NOMO-1 (cell line): Measurements from ENCODE around the gene SVOPL.

Experiments used
- DNase-seq, 2 experiments: peaks; one replicate each; lab custom pipeline; 2025; ENCODE audit not compliant: unreplicated experiment in 2 of 2; lab: John Stamatoyannopoulos, UW

SVOPL gene

GRCh38 chr7:138610671-138611170 lies 90.4 kb downstream of the SVOPL start:
- no peak for DNase-seq

GRCh38 chr7:138608275-138608674 lies 92.9 kb downstream of the SVOPL start:
- DNase-seq = no peak

DNA sequence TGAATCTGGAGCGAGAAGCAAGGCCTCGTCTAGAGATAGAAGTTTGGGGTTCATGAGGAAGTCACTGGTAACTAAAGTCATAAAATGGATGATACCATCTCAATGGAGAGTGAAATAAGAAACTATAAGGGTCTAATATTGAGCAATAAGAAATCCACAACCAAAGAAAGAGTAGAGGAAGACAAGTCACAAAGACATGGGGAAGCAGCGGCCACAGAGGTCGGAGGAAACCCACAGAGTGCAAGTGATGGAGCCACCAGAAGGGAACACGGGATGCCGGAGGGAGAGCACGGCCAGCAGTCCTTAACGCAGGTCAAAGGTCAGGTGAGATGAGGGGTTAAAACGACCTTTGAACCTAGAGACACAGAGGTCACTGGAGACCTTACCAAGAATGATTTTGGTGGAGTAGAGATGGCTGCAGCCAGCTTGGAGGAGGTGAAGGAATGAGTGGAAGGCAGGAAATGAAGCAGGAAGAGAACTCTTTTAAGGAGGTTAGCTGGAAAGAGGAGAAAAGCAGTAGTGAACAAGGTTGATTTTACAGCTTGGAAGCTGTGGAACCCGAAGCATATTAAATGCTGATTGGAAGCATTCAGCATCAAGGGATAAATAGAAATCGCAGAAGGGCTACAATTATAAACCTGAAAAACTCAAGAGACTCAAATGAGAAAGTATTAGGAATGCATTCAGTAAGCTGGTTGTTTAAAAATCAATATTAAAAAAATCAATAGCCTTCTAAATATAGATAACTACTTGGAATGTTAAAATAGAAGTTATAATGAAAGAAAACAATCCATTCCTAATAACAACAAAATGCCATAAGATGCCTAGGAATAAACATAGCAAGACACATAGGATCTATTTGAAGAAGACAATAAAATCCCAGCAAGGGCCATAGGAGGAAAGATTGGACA lies 93.7 kb downstream of the SVOPL start:
- DNase-seq = no peak

DNA sequence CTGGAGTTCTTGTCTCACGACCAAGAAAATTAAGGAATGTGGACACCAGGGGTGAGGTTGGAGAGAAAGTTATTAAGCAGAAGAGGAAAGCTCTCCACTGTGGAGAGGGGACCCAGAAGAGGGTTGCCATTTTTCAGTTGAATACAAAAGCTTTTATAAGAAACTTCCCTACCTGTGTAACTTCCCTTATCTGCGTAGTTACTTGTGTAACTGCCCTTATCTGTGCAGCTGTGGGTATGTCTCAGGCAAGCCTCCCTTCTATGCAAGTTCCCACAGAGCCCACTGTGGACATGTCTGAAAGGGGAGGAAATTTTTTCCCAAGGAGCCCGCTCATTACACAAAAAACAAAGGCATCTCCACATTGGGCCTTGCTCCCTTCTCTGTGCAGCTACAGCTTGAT lies 94.9 kb downstream of the SVOPL start:
- peak in 1 of 2 experiments; percentile 20 for DNase-seq

- peak in 1 of 2 experiments; percentile 6 for DNase-seq
These were observed 97.4 kb downstream of the SVOPL start for GRCh38 chr7:138603549-138604318.

GRCh38 chr7:138602451-138602850 lies 98.7 kb downstream of the SVOPL start:
- DNase-seq = no peak

DNA sequence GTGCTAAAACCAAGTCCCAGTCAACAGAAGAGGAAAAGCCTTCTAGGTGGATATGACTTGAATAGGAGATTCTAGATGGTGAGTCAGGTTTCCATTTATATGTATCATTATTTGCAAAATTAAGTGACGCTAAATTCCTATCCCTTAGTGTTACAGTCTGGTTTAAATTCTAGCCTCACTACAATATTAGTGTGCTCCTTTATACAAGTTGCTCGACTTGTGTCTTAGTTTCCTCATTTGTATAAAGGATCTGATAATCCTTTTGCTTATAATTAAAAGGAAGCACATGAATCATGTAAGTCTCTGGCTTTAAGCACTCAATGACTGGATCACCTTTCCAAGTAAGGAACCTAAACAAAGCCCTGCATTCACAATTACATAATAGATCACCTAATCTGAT lies 105.7 kb downstream of the SVOPL start:
- DNase-seq = no peak

DNA sequence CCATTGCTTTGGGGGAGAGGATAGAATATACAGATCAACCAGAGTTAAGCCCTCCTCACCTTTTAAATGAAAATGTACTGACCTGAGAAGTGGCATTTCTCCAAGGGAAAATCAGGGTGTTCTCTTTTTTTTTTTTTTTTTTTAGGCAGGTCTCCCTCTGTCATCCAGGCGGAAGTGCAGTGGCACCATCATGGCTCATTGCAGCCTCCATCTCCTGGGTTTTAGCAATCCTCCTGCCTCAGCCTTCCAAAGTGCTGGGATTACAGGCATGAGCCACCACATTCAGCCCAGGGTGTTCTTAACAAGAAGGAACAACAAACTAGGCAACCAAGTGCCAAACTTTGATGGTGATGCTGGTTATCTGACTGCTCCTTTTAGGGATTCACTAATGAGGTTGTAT lies 111.0 kb downstream of the SVOPL start:
- no peak for DNase-seq

DNA sequence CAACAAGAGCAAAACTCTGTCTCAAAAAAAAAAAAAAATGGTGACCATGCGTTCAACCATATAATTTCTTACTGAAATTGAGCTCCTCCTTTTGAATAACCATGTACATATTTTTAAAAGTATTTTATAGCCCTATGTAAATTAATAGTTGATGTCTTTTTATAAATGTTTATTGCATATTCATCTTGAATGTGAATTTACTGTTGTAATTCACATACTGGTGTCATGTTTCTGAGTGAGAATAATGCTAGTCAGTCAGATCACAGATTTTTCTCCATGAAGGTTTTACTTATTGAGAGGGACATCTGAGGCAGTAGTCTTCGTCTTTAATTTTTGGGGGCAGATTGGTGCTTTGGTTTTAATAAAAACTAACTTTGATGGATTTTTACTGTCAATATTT lies 112.2 kb downstream of the SVOPL start:
- no peak for DNase-seq

GRCh38 chr7:138587485-138587884 lies 113.7 kb downstream of the SVOPL start:
- DNase-seq = no peak

- DNase-seq = no peak
These were observed 115.7 kb downstream of the SVOPL start for GRCh38 chr7:138585283-138585993.

DNA sequence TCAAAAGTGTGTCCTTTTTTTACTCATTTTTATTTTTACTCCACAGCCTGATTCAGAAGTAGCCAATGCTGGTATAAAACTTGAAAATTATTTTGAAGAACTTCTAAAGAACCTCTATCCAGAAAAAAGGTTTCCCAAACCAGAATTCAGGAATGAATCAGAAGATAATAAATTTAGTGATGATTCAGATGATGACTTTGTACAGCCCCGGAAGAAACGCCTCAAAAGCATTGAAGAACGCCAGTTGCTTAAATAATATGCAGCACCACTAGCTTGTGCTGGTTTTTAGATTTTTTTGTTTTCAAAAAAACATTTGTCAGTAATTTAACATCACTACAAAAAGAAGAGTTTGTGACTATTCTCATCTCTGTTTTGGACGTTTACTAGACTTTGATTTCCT lies 116.5 kb downstream of the SVOPL start:
- DNase-seq = no peak

DNA sequence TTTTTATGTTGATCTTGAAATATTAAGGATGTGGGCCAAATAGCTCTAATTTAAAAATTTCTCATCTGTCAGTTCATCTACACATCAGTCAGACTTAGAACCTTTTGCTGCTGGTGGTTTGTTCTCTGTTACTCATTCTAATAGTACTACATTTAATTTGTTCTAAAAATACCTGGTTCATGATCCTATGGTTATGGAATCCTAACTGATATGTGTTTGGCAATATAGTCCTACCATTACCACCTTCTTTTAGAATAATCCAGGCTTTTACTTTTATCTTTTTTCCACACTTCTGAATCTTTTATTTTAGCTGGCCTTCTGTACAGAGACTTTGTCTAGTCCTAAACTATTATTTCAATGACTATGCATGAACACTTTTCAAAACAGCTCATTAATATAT lies 116.9 kb downstream of the SVOPL start:
- no peak for DNase-seq

GRCh38 chr7:138581065-138581464 lies 120.1 kb downstream of the SVOPL start:
- no peak for DNase-seq

DNA sequence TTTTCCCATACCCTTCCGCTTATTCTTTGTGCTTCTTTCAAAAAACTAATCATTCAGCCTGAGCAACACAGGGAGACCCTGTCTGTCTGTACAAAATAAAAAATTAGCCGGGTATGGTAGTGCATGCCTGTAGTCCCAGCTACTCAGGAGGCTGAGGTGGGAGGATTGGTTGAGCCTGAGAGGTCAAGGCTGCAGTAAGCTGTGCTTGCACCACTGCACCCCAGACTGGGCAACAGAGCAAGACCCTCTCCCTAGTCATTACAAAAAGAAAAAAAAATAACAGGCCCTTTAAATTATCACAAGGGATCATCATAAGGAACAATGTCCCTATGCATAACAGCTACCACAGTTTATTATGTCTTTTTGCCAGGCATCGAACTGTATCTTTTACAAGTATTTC lies 121.5 kb downstream of the SVOPL start:
- no peak for DNase-seq

DNA sequence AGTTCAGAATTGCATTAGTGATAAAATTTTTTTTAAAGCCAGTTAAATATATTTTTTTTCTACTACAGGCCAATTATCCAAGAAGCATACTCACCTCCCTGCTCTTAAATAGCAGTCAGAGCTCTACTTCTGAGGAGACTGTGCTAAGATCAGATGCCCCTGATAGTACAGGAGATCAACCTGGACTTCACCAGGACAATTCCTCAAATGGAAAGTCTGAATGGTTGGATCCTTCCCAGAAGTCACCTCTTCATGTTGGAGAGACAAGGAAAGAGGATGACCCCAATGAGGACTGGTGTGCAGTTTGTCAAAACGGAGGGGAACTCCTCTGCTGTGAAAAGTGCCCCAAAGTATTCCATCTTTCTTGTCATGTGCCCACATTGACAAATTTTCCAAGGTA lies 122.0 kb downstream of the SVOPL start:
- DNase-seq = no peak

GRCh38 chr7:138575897-138576428 lies 125.2 kb downstream of the SVOPL start:
- DNase-seq = no peak

DNA sequence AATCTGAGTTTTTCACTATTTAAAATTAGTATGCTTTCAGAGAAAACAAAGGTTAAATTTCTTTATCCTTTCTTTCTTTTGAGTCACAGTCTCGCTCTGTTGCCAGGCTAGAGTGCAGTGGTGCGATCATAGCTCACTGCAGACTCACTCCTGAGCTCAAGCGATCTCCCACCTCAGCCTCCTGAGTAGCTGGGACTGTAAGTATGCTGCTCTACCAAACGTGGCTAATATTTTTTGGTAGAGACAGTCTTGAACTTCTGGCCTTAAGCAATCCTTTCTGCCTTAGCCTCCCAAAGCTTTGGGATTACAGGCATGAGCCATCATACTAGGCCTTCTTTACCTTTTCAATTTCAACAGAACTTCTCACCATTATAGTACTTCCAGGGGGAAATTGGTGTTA lies 127.4 kb downstream of the SVOPL start:
- no peak for DNase-seq

DNA sequence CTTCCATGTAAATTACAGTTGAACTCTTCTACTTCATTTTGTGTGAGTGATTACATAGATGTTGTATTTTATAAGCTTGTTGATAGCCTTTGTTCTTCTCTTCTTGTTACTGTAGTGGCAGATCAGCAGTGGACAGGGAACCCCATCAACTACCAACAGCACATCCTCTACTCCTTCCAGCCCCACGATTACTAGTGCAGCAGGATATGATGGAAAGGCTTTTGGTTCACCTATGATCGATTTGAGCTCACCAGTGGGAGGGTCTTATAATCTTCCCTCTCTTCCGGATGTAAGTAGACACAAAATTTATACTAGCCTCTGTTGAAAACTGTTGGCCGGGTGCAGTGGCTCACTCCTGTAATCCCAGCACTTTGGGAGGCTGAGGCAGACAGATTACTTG lies 130.4 kb downstream of the SVOPL start:
- DNase-seq = no peak

DNA sequence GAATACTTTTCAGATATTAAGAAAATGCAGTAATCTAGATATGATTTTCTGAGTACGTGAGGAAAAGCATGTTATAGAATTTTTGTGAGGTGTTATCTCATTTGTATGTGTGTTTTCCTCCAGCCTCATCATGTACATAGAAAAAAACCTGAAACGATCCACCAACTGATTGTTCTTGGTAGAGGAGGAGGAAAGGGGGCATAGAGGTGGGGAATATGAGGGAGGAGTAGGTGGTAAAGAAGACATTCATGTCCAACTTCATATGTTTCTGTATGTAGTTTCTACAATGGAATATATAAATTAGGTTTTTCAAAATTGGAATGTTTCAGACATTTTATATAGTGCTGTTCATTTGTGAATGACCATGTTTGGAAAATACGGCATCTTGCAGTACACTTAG lies 131.7 kb downstream of the SVOPL start:
- no peak for DNase-seq

DNA sequence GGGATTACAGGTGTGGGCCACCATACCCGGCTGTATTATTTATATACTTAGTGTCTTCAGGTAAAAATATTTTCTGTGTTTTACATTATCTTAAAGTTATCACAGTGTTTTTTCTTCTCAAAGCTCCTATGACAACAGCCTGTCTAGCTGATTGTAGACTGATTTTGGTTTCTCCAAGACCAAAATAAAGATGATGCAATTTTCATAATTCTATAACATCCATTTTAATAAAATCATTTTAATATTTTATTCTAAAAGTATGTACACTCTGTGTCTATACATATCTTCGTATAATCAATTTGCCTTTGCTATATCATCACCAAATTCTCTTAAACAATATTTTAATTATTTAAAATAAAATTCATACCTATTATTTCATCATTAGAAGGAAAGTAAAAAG lies 132.5 kb downstream of the SVOPL start:
- no peak for DNase-seq
